GM23338 (cell line): Measurements from ENCODE around the gene GCH1.

Experiments used
- CREB1 ChIP-seq: fragments of 250-450 bp; sonication (Bioruptor Pico); IDR thresholded peaks from 2 replicates; pipeline ENCODE4 v1.5.0; 2020; ENCODE audit warnings: low read depth, mild to moderate bottlenecking, moderate library complexity
- CTCF ChIP-seq, 2 experiments: fragments of 200-600 bp in 1 of 2; sonication (generic) in 1 of 2; conservative IDR thresholded peaks; 2 replicates each; pipeline versions ENCODE4 v1.5.1 to v1.6.1; 2016 to 2017; ENCODE audit warnings: antibody characterized with exemption in 2 of 2, low read depth in 2 of 2, mild to moderate bottlenecking in 2 of 2, moderate library complexity in 1 of 2
- EZH2 ChIP-seq: fragments of 200-600 bp; sonication (generic); IDR thresholded peaks from one replicate; pipeline ENCODE4 v1.8.0; 2017; ENCODE audit warnings: antibody characterized with exemption, mild to moderate bottlenecking, low read depth; ENCODE audit not compliant: unreplicated experiment
- EZH2phosphoT487 ChIP-seq: fragments of 200-600 bp; sonication (generic); IDR thresholded peaks from one replicate; pipeline ENCODE4 v1.8.1; 2018; ENCODE audit warnings: antibody characterized with exemption; ENCODE audit not compliant: unreplicated experiment
- JUNB ChIP-seq: IDR thresholded peaks from one replicate; pipeline ENCODE4 v1.6.1; 2016; ENCODE audit warnings: antibody characterized with exemption; ENCODE audit not compliant: unreplicated experiment
- NANOG ChIP-seq: IDR thresholded peaks from 2 replicates; pipeline ENCODE4 v1.6.1; 2016; ENCODE audit warnings: antibody characterized with exemption, borderline replicate concordance
- POLR2AphosphoS5 ChIP-seq: IDR thresholded peaks from 2 replicates; pipeline ENCODE4 v1.6.1; 2016; ENCODE audit warnings: antibody characterized with exemption, low read depth
- REST ChIP-seq: IDR thresholded peaks from one replicate; pipeline ENCODE4 v1.6.1; 2018; ENCODE audit warnings: antibody characterized with exemption; ENCODE audit not compliant: unreplicated experiment
- ZNF331 ChIP-seq: fragments of 250-450 bp; sonication (Bioruptor Pico); IDR thresholded peaks from 2 replicates; pipeline ENCODE4 v1.5.0; 2020; ENCODE audit warnings: low read depth, mild to moderate bottlenecking, moderate library complexity
- TF ChIP-seq, protein P1 (sequence below): fragments of 250-450 bp; sonication (Bioruptor Pico); IDR thresholded peaks from 2 replicates; pipeline ENCODE4 v1.5.0; 2020; ENCODE audit warnings: mild to moderate bottlenecking, moderate library complexity
- TF ChIP-seq, protein P2 (sequence below): IDR thresholded peaks from 2 replicates; pipeline ENCODE4 v1.6.1; 2016; ENCODE audit warnings: antibody characterized with exemption

- TF ChIP-seq CTCF (conservative IDR thresholded peaks at IDR 0.05; ENCODE audit: low read depth in 2 of 2) (no peak), EZH2 (no peak), POLR2AphosphoS5 (no peak), JUNB (no peak), CREB1 (CRISPR knock-in tag) (no peak), REST (no peak), ZNF331 (CRISPR knock-in tag) (no peak), NANOG (no peak), EZH2phosphoT487 (no peak)
- TF ChIP-seq, protein P1, sequence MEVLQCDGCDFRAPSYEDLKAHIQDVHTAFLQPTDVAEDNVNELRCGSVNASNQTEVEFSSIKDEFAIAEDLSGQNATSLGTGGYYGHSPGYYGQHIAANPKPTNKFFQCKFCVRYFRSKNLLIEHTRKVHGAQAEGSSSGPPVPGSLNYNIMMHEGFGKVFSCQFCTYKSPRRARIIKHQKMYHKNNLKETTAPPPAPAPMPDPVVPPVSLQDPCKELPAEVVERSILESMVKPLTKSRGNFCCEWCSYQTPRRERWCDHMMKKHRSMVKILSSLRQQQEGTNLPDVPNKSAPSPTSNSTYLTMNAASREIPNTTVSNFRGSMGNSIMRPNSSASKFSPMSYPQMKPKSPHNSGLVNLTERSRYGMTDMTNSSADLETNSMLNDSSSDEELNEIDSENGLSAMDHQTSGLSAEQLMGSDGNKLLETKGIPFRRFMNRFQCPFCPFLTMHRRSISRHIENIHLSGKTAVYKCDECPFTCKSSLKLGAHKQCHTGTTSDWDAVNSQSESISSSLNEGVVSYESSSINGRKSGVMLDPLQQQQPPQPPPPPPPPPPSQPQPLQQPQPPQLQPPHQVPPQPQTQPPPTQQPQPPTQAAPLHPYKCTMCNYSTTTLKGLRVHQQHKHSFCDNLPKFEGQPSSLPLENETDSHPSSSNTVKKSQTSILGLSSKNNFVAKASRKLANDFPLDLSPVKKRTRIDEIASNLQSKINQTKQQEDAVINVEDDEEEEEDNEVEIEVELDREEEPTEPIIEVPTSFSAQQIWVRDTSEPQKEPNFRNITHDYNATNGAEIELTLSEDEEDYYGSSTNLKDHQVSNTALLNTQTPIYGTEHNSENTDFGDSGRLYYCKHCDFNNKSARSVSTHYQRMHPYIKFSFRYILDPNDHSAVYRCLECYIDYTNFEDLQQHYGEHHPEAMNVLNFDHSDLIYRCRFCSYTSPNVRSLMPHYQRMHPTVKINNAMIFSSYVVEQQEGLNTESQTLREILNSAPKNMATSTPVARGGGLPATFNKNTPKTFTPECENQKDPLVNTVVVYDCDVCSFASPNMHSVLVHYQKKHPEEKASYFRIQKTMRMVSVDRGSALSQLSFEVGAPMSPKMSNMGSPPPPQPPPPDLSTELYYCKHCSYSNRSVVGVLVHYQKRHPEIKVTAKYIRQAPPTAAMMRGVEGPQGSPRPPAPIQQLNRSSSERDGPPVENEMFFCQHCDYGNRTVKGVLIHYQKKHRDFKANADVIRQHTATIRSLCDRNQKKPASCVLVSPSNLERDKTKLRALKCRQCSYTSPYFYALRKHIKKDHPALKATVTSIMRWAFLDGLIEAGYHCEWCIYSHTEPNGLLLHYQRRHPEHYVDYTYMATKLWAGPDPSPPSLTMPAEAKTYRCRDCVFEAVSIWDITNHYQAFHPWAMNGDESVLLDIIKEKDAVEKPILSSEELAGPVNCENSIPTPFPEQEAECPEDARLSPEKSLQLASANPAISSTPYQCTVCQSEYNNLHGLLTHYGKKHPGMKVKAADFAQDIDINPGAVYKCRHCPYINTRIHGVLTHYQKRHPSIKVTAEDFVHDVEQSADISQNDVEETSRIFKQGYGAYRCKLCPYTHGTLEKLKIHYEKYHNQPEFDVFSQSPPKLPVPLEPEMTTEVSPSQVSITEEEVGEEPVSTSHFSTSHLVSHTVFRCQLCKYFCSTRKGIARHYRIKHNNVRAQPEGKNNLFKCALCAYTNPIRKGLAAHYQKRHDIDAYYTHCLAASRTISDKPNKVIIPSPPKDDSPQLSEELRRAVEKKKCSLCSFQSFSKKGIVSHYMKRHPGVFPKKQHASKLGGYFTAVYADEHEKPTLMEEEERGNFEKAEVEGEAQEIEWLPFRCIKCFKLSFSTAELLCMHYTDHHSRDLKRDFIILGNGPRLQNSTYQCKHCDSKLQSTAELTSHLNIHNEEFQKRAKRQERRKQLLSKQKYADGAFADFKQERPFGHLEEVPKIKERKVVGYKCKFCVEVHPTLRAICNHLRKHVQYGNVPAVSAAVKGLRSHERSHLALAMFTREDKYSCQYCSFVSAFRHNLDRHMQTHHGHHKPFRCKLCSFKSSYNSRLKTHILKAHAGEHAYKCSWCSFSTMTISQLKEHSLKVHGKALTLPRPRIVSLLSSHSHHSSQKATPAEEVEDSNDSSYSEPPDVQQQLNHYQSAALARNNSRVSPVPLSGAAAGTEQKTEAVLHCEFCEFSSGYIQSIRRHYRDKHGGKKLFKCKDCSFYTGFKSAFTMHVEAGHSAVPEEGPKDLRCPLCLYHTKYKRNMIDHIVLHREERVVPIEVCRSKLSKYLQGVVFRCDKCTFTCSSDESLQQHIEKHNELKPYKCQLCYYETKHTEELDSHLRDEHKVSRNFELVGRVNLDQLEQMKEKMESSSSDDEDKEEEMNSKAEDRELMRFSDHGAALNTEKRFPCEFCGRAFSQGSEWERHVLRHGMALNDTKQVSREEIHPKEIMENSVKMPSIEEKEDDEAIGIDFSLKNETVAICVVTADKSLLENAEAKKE (CRISPR knock-in tag) = no peak
- TF ChIP-seq, protein P2, sequence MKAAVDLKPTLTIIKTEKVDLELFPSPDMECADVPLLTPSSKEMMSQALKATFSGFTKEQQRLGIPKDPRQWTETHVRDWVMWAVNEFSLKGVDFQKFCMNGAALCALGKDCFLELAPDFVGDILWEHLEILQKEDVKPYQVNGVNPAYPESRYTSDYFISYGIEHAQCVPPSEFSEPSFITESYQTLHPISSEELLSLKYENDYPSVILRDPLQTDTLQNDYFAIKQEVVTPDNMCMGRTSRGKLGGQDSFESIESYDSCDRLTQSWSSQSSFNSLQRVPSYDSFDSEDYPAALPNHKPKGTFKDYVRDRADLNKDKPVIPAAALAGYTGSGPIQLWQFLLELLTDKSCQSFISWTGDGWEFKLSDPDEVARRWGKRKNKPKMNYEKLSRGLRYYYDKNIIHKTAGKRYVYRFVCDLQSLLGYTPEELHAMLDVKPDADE = no peak
Measured at GRCh38 chr14:54931101-54931500, 28.5 kb upstream of the GCH1 start.
